WTC11 (cell line): ENCODE measurements around the gene LGMN. TPM values are rescaled to one million over a fixed set of nuclear protein-coding genes. Genes with fewer than 3 reads are reported as not detected.

Source experiments
- ATAC-seq: fragments of 200-7000 bp; cut with Tn5 transposase; 2 replicates; pipeline ENCODE4 v1.10.0; 2021; ENCODE audit warnings: mild to moderate bottlenecking, moderate library complexity
- CTCF ChIA-PET: fragments of 300-600 bp; sonication (Branson Sonifier 250); formaldehyde crosslinking; loops from one replicate; lab custom pipeline; 2021; ENCODE audit warnings: antibody characterized with exemption; lab: Charles Lee
- POLR2A ChIA-PET: fragments of 350-600 bp; sonication (Branson Sonifier 250); formaldehyde crosslinking; loops from one replicate; lab custom pipeline; 2021; ENCODE audit warnings: antibody characterized with exemption; lab: Charles Lee
- DNase-seq: peaks from one replicate; pipeline ENCODE4 v3.0.0; 2021; ENCODE audit warnings: low spot score
- H3K27ac Mint-ChIP-seq: 2 replicates; pipeline ENCODE4 v1.8.0; 2021; ENCODE audit warnings: mixed read lengths
- H3K27me3 Mint-ChIP-seq: 2 replicates; pipeline ENCODE4 v1.8.0; 2021; ENCODE audit warnings: low read depth, mild to moderate bottlenecking, moderate library complexity, mixed read lengths
- H3K36me3 Mint-ChIP-seq: 2 replicates; pipeline ENCODE4 v1.8.0; 2021; ENCODE audit warnings: mixed read lengths
- H3K4me1 Mint-ChIP-seq: 2 replicates; pipeline ENCODE4 v1.8.0; 2022; ENCODE audit warnings: mixed read lengths
- H3K4me3 Mint-ChIP-seq: 2 replicates; pipeline ENCODE4 v1.8.0; 2021; ENCODE audit warnings: mild to moderate bottlenecking, moderate library complexity, mixed read lengths
- H3K9me3 Mint-ChIP-seq: 2 replicates; pipeline ENCODE4 v1.8.0; 2021; ENCODE audit warnings: mixed read lengths
- AFF4 ChIP-seq: sonication (generic); formaldehyde crosslinking; IDR thresholded peaks from 2 replicates; pipeline ENCODE4 v1.8.1; 2023; ENCODE audit warnings: mild to moderate bottlenecking, missing genetic modification reagents, borderline replicate concordance
- ATF2 ChIP-seq: sonication (generic); formaldehyde crosslinking; IDR thresholded peaks from 2 replicates; pipeline ENCODE4 v1.8.1; 2022; ENCODE audit warnings: low read depth, missing genetic modification reagents, borderline replicate concordance
- CREM ChIP-seq: sonication (generic); formaldehyde crosslinking; IDR thresholded peaks from 2 replicates; pipeline ENCODE4 v1.8.1; 2022; ENCODE audit warnings: mild to moderate bottlenecking, missing genetic modification reagents, moderate library complexity
- CTCF ChIP-seq: fragments of 200-600 bp; IDR thresholded peaks from 2 replicates; pipeline ENCODE4 v1.8.0; 2022; ENCODE audit warnings: antibody characterized with exemption
- ELF4 ChIP-seq: sonication (generic); formaldehyde crosslinking; IDR thresholded peaks from 2 replicates; pipeline ENCODE4 v1.8.1; 2022; ENCODE audit warnings: low read depth, mild to moderate bottlenecking, moderate library complexity, missing genetic modification reagents
- EMX1 ChIP-seq: fragments of 250-450 bp; sonication (Bioruptor Pico); IDR thresholded peaks from 2 replicates; pipeline ENCODE4 v1.8.0; 2021; ENCODE audit warnings: mild to moderate bottlenecking
- ESRRA ChIP-seq: sonication (generic); formaldehyde crosslinking; IDR thresholded peaks from 2 replicates; pipeline ENCODE4 v1.8.1; 2022; ENCODE audit warnings: mild to moderate bottlenecking, missing genetic modification reagents, borderline replicate concordance
- HMGXB4 ChIP-seq: sonication (generic); formaldehyde crosslinking; IDR thresholded peaks from 2 replicates; pipeline ENCODE4 v1.8.1; 2023; ENCODE audit warnings: mild to moderate bottlenecking, moderate library complexity, missing genetic modification reagents
- NR2C2 ChIP-seq: sonication (generic); formaldehyde crosslinking; IDR thresholded peaks from 2 replicates; pipeline ENCODE4 v1.8.0; 2022; ENCODE audit warnings: mild to moderate bottlenecking, missing genetic modification reagents
- USF1 ChIP-seq: sonication (generic); formaldehyde crosslinking; IDR thresholded peaks from 2 replicates; pipeline ENCODE4 v1.8.0; 2022; ENCODE audit warnings: mild to moderate bottlenecking, missing genetic modification reagents
- ZNF263 ChIP-seq: sonication (generic); formaldehyde crosslinking; IDR thresholded peaks from 2 replicates; pipeline ENCODE4 v1.8.1; 2022; ENCODE audit warnings: low read depth, mild to moderate bottlenecking, moderate library complexity, missing genetic modification reagents
- total RNA-seq: library from RNA; stranded (reverse); gene quantifications from 3 replicates; pipeline ENCODE4 v1.2.3, GENCODE V29; 2021
- TF ChIP-seq, protein P1 (sequence below): fragments of 250-450 bp; sonication (Bioruptor Pico); IDR thresholded peaks from 2 replicates; pipeline ENCODE4 v2.1.2; 2022; ENCODE audit warnings: mild to moderate bottlenecking, moderate library complexity
- TF ChIP-seq, protein P2 (sequence below): sonication (generic); formaldehyde crosslinking; IDR thresholded peaks from 2 replicates; pipeline ENCODE4 v1.8.0; 2022; ENCODE audit warnings: mild to moderate bottlenecking, missing genetic modification reagents
- TF ChIP-seq, protein P3 (sequence below): sonication (generic); formaldehyde crosslinking; IDR thresholded peaks from 2 replicates; pipeline ENCODE4 v1.8.0; 2023; ENCODE audit warnings: missing genetic modification reagents, mild to moderate bottlenecking, borderline replicate concordance
- TF ChIP-seq, protein P4 (sequence below): fragments of 250-450 bp; sonication (Bioruptor Pico); IDR thresholded peaks from 2 replicates; pipeline ENCODE4 v1.9.0; 2021; ENCODE audit warnings: mild to moderate bottlenecking

Gene LGMN
- total RNA-seq, 1 experiment from 2014 or later, result 55.7 TPM

DNA sequence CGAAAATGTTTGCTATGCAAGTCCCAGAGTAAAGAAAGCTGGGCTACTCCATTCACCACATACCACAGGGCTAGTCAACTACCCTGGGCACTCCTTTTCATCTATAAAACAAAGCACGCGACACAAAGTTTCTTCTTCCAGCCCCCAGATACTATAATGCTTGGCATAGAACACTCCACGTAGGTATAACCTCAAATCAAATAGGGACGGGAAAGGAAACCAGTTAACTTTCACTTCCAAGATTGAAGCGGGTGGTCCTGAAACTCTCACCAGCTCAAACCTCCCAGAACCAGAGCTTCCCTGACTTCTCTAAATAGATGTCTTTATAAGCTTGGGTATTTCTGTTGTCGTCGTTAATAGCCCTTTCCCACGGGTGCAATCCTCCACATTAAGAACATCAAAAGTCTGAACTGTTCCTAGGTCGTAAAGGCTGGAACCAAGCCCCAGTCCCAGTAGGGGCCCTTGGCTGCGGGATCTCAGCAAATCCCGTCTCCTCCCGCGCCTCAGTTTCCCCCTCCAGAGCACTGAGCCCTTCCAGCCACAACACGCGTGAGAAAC is 647 bp downstream of the LGMN start (continued):
- TF ChIP-seq CTCF (no peak), HMGXB4 (no peak), EMX1 (CRISPR knock-in tag) (no peak), NR2C2 (CRISPR knock-in tag) (no peak), USF1 (CRISPR knock-in tag) (no peak), AFF4 (CRISPR knock-in tag) (no peak)
- TF ChIP-seq, protein P1, sequence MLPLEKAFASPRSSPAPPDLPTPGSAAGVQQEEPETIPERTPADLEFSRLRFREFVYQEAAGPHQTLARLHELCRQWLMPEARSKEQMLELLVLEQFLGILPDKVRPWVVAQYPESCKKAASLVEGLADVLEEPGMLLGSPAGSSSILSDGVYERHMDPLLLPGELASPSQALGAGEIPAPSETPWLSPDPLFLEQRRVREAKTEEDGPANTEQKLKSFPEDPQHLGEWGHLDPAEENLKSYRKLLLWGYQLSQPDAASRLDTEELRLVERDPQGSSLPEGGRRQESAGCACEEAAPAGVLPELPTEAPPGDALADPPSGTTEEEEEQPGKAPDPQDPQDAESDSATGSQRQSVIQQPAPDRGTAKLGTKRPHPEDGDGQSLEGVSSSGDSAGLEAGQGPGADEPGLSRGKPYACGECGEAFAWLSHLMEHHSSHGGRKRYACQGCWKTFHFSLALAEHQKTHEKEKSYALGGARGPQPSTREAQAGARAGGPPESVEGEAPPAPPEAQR (CRISPR knock-in tag), result no peak
- TF ChIP-seq, protein P2, sequence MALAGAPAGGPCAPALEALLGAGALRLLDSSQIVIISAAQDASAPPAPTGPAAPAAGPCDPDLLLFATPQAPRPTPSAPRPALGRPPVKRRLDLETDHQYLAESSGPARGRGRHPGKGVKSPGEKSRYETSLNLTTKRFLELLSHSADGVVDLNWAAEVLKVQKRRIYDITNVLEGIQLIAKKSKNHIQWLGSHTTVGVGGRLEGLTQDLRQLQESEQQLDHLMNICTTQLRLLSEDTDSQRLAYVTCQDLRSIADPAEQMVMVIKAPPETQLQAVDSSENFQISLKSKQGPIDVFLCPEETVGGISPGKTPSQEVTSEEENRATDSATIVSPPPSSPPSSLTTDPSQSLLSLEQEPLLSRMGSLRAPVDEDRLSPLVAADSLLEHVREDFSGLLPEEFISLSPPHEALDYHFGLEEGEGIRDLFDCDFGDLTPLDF (CRISPR knock-in tag), result no peak

- Mint-ChIP-seq H3K27me3 (peaks cover 3% of the 10 kb centered on the region), H3K4me3 (no peak overlapping the region), H3K4me1 (peaks cover 17% of the 10 kb centered on the region), H3K27ac (no peak overlapping the region), H3K9me3 (no peaks in the 10 kb centered on the region), H3K36me3 (peaks cover 12% of the 10 kb centered on the region)
- TF ChIP-seq CREM (CRISPR knock-in tag) (no peak), ZNF263 (CRISPR knock-in tag) (no peak), ESRRA (CRISPR knock-in tag) (no peak), ELF4 (CRISPR knock-in tag) (no peak), ATF2 (CRISPR knock-in tag) (no peak)
- TF ChIP-seq, protein P3, sequence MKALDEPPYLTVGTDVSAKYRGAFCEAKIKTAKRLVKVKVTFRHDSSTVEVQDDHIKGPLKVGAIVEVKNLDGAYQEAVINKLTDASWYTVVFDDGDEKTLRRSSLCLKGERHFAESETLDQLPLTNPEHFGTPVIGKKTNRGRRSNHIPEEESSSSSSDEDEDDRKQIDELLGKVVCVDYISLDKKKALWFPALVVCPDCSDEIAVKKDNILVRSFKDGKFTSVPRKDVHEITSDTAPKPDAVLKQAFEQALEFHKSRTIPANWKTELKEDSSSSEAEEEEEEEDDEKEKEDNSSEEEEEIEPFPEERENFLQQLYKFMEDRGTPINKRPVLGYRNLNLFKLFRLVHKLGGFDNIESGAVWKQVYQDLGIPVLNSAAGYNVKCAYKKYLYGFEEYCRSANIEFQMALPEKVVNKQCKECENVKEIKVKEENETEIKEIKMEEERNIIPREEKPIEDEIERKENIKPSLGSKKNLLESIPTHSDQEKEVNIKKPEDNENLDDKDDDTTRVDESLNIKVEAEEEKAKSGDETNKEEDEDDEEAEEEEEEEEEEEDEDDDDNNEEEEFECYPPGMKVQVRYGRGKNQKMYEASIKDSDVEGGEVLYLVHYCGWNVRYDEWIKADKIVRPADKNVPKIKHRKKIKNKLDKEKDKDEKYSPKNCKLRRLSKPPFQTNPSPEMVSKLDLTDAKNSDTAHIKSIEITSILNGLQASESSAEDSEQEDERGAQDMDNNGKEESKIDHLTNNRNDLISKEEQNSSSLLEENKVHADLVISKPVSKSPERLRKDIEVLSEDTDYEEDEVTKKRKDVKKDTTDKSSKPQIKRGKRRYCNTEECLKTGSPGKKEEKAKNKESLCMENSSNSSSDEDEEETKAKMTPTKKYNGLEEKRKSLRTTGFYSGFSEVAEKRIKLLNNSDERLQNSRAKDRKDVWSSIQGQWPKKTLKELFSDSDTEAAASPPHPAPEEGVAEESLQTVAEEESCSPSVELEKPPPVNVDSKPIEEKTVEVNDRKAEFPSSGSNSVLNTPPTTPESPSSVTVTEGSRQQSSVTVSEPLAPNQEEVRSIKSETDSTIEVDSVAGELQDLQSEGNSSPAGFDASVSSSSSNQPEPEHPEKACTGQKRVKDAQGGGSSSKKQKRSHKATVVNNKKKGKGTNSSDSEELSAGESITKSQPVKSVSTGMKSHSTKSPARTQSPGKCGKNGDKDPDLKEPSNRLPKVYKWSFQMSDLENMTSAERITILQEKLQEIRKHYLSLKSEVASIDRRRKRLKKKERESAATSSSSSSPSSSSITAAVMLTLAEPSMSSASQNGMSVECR (CRISPR knock-in tag), result no peak
- TF ChIP-seq, protein P4, sequence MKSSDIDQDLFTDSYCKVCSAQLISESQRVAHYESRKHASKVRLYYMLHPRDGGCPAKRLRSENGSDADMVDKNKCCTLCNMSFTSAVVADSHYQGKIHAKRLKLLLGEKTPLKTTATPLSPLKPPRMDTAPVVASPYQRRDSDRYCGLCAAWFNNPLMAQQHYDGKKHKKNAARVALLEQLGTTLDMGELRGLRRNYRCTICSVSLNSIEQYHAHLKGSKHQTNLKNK (CRISPR knock-in tag), result no peak
- CTCF ChIA-PET, result interaction anchor here (0.7 to 1.6 kb wide), 2 partner anchors 57 to 789 kb away, joined by 4 to 6 read pairs; no protein-coding TSS in a partner anchor
- POLR2A ChIA-PET, result no interaction called here
- DNase-seq (no peak), ATAC-seq (no peak)
Observed at GRCh38 chr14:92744198-92744597, 4.2 kb downstream of the LGMN start.
